Thoracic aorta endothelial cell (primary cell): ENCODE data around the gene JUP. TPM values are rescaled to one million over a fixed set of nuclear protein-coding genes. Genes with fewer than 3 reads are reported as not detected.

Experiments used
- small RNA-seq: library from RNA; depleted of rRNA; stranded (forward); fragments of <200 nt; gene quantifications from one replicate; pipeline ENCODE3, GENCODE V24; 2012
- total RNA-seq: library from RNA; depleted of rRNA; stranded (reverse); fragments of >200 nt; gene quantifications from 2 replicates; pipeline ENCODE4 v1.2.3, GENCODE V29; 2012

JUP gene
- 107 and 115 TPM in 2 replicates for total RNA-seq

GRCh38 chr17:41786227-41787020, at the start of gene JUP:
TSS of gene JUP (minus strand) at chr17:41786711. CDS start at chr17:41771854, 14,857 bp downstream.

GRCh38 chr17:41835800-41836549, 49.5 kb upstream of the JUP start, which contains the start of gene NT5C3B:
TSS of gene NT5C3B (minus strand) at chr17:41836232. CDS start at chr17:41836193, 39 bp downstream.

GRCh38 chr17:41812381-41813151, 26.1 kb upstream of the JUP start, which contains the start of gene FKBP10:
TSS of gene FKBP10 (plus strand) at chr17:41813004. CDS start at chr17:41813035, 31 bp downstream.

GRCh38 chr17:41811549-41812380, 25.3 kb upstream of the JUP start, which contains the start of gene P3H4:
TSS of gene P3H4 (minus strand) at chr17:41811949. CDS start at chr17:41811915, 34 bp downstream.

GRCh38 chr17:41734139-41734948, 52.2 kb downstream of the JUP start, which contains the start of gene HAP1:
TSS of gene HAP1 (minus strand) at chr17:41734643. CDS start at chr17:41734634, 9 bp downstream.

DNA sequence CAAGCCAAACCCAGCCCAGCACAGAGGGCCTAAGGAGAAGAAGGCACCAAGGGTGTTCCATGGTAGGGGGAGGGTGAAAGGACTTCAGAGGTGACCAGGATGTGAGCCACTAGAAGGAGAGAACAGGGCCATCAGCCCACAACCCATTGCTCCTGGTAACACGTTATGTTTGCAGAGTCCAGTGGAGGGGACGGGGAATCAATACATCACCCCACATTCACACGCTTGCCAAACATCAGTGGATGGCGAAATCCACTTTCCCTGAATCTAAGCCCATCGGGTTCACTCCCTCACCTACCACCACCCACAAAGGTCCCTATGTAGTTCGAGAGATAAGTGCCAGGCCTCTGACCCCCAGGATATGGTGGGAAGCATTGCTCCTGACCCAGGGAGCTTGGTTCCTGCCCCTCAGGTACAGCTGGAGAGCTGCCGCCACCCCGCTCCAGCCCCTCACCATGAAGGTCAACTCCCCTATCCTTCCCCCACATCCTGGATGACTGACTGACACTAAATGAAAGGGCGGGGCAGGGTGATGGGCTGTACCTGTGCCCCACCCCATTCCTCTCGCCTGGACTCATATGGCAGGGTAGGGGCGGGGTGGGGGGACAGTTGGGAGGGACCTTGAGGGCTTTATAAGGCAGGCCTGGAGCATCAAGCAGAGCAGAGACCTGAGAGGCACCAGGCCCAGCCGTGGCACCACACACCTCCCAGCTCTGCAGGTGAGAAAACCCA, 74.7 kb downstream of the JUP start, which contains the start of gene GAST:
TSS of gene GAST (plus strand) at position 663 of the 732 bp plus-strand sequence. CDS start 3,106 bp downstream, outside the sequence.

Small RNA genes lying within 50 kb of the gene (small RNA-seq; reads per million reads assigned to genes)
- gene RN7SL399P (not detected), gene RNA5SP442 (not detected)

Other genes starting within 250 kb of the JUP start
- not detected in 2 replicates for gene KRT9, start 214.7 kb downstream of the JUP start, total RNA-seq
- not detected in 2 replicates for gene KRT14, start 199.8 kb downstream of the JUP start, total RNA-seq
- gene KRT16, start 173.9 kb downstream of the JUP start, total RNA-seq = not detected in 2 replicates
- gene KRT17, start 162.1 kb downstream of the JUP start, total RNA-seq = 0.22 and 0.80 TPM in 2 replicates
- 102 and 109 TPM in 2 replicates for gene EIF1, start 97.8 kb downstream of the JUP start, total RNA-seq
- not detected in 2 replicates for gene GAST, start 74.4 kb downstream of the JUP start, total RNA-seq
- gene HAP1, start 52.1 kb downstream of the JUP start, total RNA-seq = 0.07 and 0.53 TPM in 2 replicates
- 40.0 and 52.8 TPM in 2 replicates for gene P3H4, start 25.2 kb upstream of the JUP start, total RNA-seq
- 129 and 131 TPM in 2 replicates for gene FKBP10, start 26.3 kb upstream of the JUP start, total RNA-seq
- 54.5 and 71.5 TPM in 2 replicates for gene NT5C3B, start 49.5 kb upstream of the JUP start, total RNA-seq
- not detected in 2 replicates for gene KLHL10, start 51.1 kb upstream of the JUP start, total RNA-seq
- gene KLHL11, start 78.7 kb upstream of the JUP start, total RNA-seq = 35.5 and 38.2 TPM in 2 replicates
- gene ACLY, start 132.2 kb upstream of the JUP start, total RNA-seq = 309 and 427 TPM in 2 replicates
- 0.13 and 0.36 TPM in 2 replicates for gene ODAD4, start 143.9 kb upstream of the JUP start, total RNA-seq
- gene CNP, start 180.1 kb upstream of the JUP start, total RNA-seq = 61.8 and 67.2 TPM in 2 replicates
- 93.2 and 95.2 TPM in 2 replicates for gene DNAJC7, start 230.7 kb upstream of the JUP start, total RNA-seq
- 47.7 and 48.0 TPM in 2 replicates for gene NKIRAS2, start 233.4 kb upstream of the JUP start, total RNA-seq